OCI-LY7 (cell line): ENCODE data around the gene B4GAT1. TPM values are rescaled to one million over a fixed set of nuclear protein-coding genes. Genes with fewer than 3 reads are reported as not detected.
A peak's percentile ranks its signal among the peaks of the same experiment; 100 is the strongest.

Experiments
- BruUV-seq: library from RNA; stranded (reverse); fragments of 400-500 nt; replicated peaks from 2 replicates; lab custom pipeline; 2021; lab: Mats Ljungman, UMichigan
- CTCF ChIA-PET: fragments of 300-600 bp; sonication (Branson Sonifier 250); formaldehyde crosslinking; loops from one replicate; lab custom pipeline; 2022; ENCODE audit warnings: antibody characterized with exemption; ENCODE audit not compliant: unreplicated experiment; lab: Charles Lee
- POLR2A ChIA-PET: fragments of 300-600 bp; sonication (Branson Sonifier 250); formaldehyde crosslinking; loops from one replicate; lab custom pipeline; 2022; ENCODE audit warnings: antibody characterized with exemption; lab: Charles Lee
- DNase-seq: peaks from one replicate; pipeline ENCODE4 v3.0.0-alpha.2; 2015; ENCODE audit warnings: low spot score
- H2AFZ ChIP-seq: fragments of 200-600 bp; sonication (generic), shearing (Covaris generic); 2 replicates; pipeline ENCODE4 v1.6.1; 2014; ENCODE audit warnings: mild to moderate bottlenecking, antibody characterized with exemption, low read length, moderate library complexity
- H3K27ac ChIP-seq: fragments of 200-600 bp; sonication (generic); 2 replicates; pipeline ENCODE4 v1.5.1; 2014; ENCODE audit warnings: mixed run types, low read depth, mild to moderate bottlenecking, moderate library complexity, low read length, inconsistent platforms; ENCODE audit not compliant: poor library complexity, severe bottlenecking
- H3K36me3 ChIP-seq: fragments of 200-600 bp; sonication (generic); 2 replicates; pipeline ENCODE4 v1.6.1; 2014; ENCODE audit warnings: mild to moderate bottlenecking, antibody characterized with exemption, low read length, moderate library complexity, mixed read lengths; ENCODE audit not compliant: insufficient read depth
- H3K4me1 ChIP-seq: fragments of 200-600 bp; sonication (generic); 2 replicates; pipeline ENCODE4 v1.5.1; 2014; ENCODE audit warnings: mild to moderate bottlenecking, low read length; ENCODE audit not compliant: insufficient read depth, poor library complexity, severe bottlenecking
- H3K4me2 ChIP-seq: fragments of 200-600 bp; sonication (generic); 2 replicates; pipeline ENCODE4 v1.6.1; 2014; ENCODE audit warnings: mild to moderate bottlenecking, low read length
- H3K4me3 ChIP-seq: fragments of 200-600 bp; sonication (generic); 2 replicates; pipeline ENCODE4 v1.5.1; 2014; ENCODE audit warnings: mild to moderate bottlenecking, low read depth, low read length; ENCODE audit not compliant: poor library complexity, severe bottlenecking
- H3K79me2 ChIP-seq: fragments of 200-600 bp; sonication (generic); 2 replicates; pipeline ENCODE4 v1.6.1; 2016; ENCODE audit warnings: low read depth, mild to moderate bottlenecking, low read length, moderate library complexity, mixed read lengths; ENCODE audit not compliant: insufficient read depth
- H3K9me2 ChIP-seq: fragments of 200-600 bp; sonication (generic); 2 replicates; pipeline ENCODE4 v1.6.1; 2016; ENCODE audit warnings: mild to moderate bottlenecking, low read length, mixed read lengths; ENCODE audit not compliant: insufficient read depth
- H3K9me3 ChIP-seq: fragments of 200-600 bp; sonication (generic); 2 replicates; pipeline ENCODE4 v1.6.1; 2014; ENCODE audit warnings: mild to moderate bottlenecking, mixed run types, low read length, mixed read lengths
- H4K20me1 ChIP-seq: fragments of 200-600 bp; sonication (generic); 2 replicates; pipeline ENCODE4 v1.6.1; 2014; ENCODE audit warnings: mild to moderate bottlenecking, antibody characterized with exemption, low read length, moderate library complexity, mixed read lengths; ENCODE audit not compliant: insufficient read depth
- CTCF ChIP-seq: fragments of 200-600 bp; sonication (generic); conservative IDR thresholded peaks from 2 replicates; pipeline ENCODE4 v1.5.1; 2014; ENCODE audit warnings: mild to moderate bottlenecking, antibody characterized with exemption, low read length, moderate library complexity, mixed read lengths
- EZH2phosphoT487 ChIP-seq: fragments of 200-600 bp; sonication (generic); IDR thresholded peaks from 2 replicates; pipeline ENCODE4 v1.6.1; 2018; ENCODE audit warnings: low read depth, borderline replicate concordance, mild to moderate bottlenecking, mixed run types, antibody characterized with exemption, low read length, moderate library complexity, mixed read lengths
- intact Hi-C: fragments of 100-400 bp; cut with micrococcal nuclease; formaldehyde crosslinking; loops from one replicate; pipeline ENCODE4 v1.10.0; 2022; ENCODE audit not compliant: unreplicated experiment
- total RNA-seq, 2 experiments: library from RNA; depleted of rRNA in 1 of 2; stranded (reverse); fragments of >200 nt in 1 of 2; shearing (Covaris generic) in 1 of 2; gene quantifications; 2 replicates each; pipeline ENCODE4 v1.2.3, GENCODE V29; 2014 to 2022

The B4GAT1 gene
- total RNA-seq, 2 experiments from 2014 or later: 9.8 to 11.7 TPM

GRCh38 chr11:66318600-66318970, 28.8 kb downstream of the B4GAT1 start:
- no peaks in the 10 kb centered on the region for H3K36me3 ChIP-seq
- TF ChIP-seq CTCF (no peak), EZH2phosphoT487 (no peak)
- ChIA-PET POLR2A (interaction anchor here (1.2 kb wide), 1 partner anchor 32 kb away, joined by 3 read pairs; no protein-coding TSS in a partner anchor), CTCF (interaction anchor here (0.9 kb wide), 1 partner anchor 53 kb away, joined by 3 read pairs; the partner anchor contains the start of gene SLC29A2)
- no peaks in the 10 kb centered on the region for H3K79me2 ChIP-seq
- DNase-seq: no peak
- no peaks in the 10 kb centered on the region for H4K20me1 ChIP-seq
- H3K27ac ChIP-seq: peak overlapping the region; percentile 83
- no peaks in the 10 kb centered on the region for H3K9me3 ChIP-seq
- peak overlapping the region; percentile 49 for H3K4me3 ChIP-seq
- H3K9me2 ChIP-seq: no peaks in the 10 kb centered on the region
- peak overlapping the region; percentile 83 for H2AFZ ChIP-seq
- BruUV-seq: no TSS peak
- peak overlapping the region; percentile 81 for H3K4me2 ChIP-seq
- peaks cover 30% of the 10 kb centered on the region for H3K4me1 ChIP-seq
- intact Hi-C loops: no loop called here

- Histone ChIP-seq H3K36me3 (no peaks in the 10 kb centered on the region), H3K9me2 (no peaks in the 10 kb centered on the region), H2AFZ (peak overlapping the region; percentile 83), H4K20me1 (no peaks in the 10 kb centered on the region), H3K79me2 (no peaks in the 10 kb centered on the region), H3K4me3 (peak overlapping the region; percentile 49), H3K9me3 (no peaks in the 10 kb centered on the region), H3K4me1 (peaks cover 36% of the 10 kb centered on the region), H3K4me2 (peak overlapping the region; percentile 81), H3K27ac (peak overlapping the region; percentile 83)
- POLR2A ChIA-PET: interaction anchor here (0.6 to 1.2 kb wide), 2 partner anchors 32 to 39 kb away, joined by 3 read pairs; no protein-coding TSS in a partner anchor
- peak; percentile 80 for DNase-seq
- intact Hi-C loops: no loop called here
- CTCF ChIA-PET: interaction anchor here (0.9 to 1.0 kb wide), 2 partner anchors 51 to 54 kb away, joined by 3 to 4 read pairs; partner anchors contain the start of gene SLC29A2
- TF ChIP-seq EZH2phosphoT487 (no peak), CTCF (no peak)
- no TSS peak for BruUV-seq
Measured at GRCh38 chr11:66317723-66318599, 29.5 kb downstream of the B4GAT1 start.
